ENCODE measurements around the gene EIF5.

EIF5 gene

GRCh38 chr14:103312006-103312635 lies 21.9 kb upstream of the EIF5 start:
- TF ChIP-seq CTCF (IDR thresholded peaks at IDR 0.05) = no peak

GRCh38 chr14:103313704-103314103 lies 20.3 kb upstream of the EIF5 start:
- no peak for TF ChIP-seq CTCF (IDR thresholded peaks at IDR 0.05)

- TF ChIP-seq CTCF (IDR thresholded peaks at IDR 0.05) = no peak
These were observed 19.4 kb upstream of the EIF5 start for GRCh38 chr14:103314496-103315277.

GRCh38 chr14:103315351-103315911 lies 18.6 kb upstream of the EIF5 start:
- TF ChIP-seq CTCF (IDR thresholded peaks at IDR 0.05) = no peak

- TF ChIP-seq CTCF (IDR thresholded peaks at IDR 0.05) = no peak
These were observed 18.1 kb upstream of the EIF5 start for GRCh38 chr14:103315941-103316340.

GRCh38 chr14:103316721-103317121 lies 17.3 kb upstream of the EIF5 start:
- no peak for TF ChIP-seq CTCF (IDR thresholded peaks at IDR 0.05)

- TF ChIP-seq CTCF (IDR thresholded peaks at IDR 0.05) = no peak
These were observed 16.8 kb upstream of the EIF5 start for GRCh38 chr14:103317251-103317650.

All from LNCAP (cell line).